ENCODE measurements around the gene SLC29A1. TPM values are rescaled to one million over a fixed set of nuclear protein-coding genes. Genes with fewer than 3 reads are reported as not detected.

SLC29A1 gene
- total and polyA plus RNA-seq, 2 donors (not counting 3 experiments of a cell fraction or from before 2014, with no cell fraction given), result 202 to 539 TPM

GRCh38 chr6:44219815-44220784 is 3.3 kb upstream of the SLC29A1 start:
- Histone ChIP-seq H3K4me1 (ENCODE audit: control insufficient read depth, extremely low read depth, insufficient read depth, low read length) (peaks cover 51% of the 10 kb centered on the region), H3K9me1 (replicated peaks; ENCODE audit: control insufficient read depth, extremely low read depth, insufficient read depth, low read length) (no peaks in the 10 kb centered on the region), H3K79me2 (ENCODE audit: control insufficient read depth, insufficient read depth, low read length) (peaks cover 41% of the 10 kb centered on the region), H3K36me3 (ENCODE audit: control insufficient read depth in 2 of 2, extremely low read depth in 1 of 2, insufficient read depth in 2 of 2, low read length in 2 of 2) (no peaks in the 10 kb centered on the region), H3K27me3 (ENCODE audit: control insufficient read depth in 2 of 2, insufficient read depth in 2 of 2, low read length in 2 of 2) (no peaks in the 10 kb centered on the region), H3K9me3 (replicated peaks; ENCODE audit: control insufficient read depth, insufficient read depth, low read length) (no peaks in the 10 kb centered on the region), H3K27ac (ENCODE audit: insufficient read depth, low read depth, low read length) (peak overlapping the region; percentile 97), H4K20me1 (replicated peaks; ENCODE audit: control insufficient read depth, extremely low read depth, insufficient read depth, low read length) (no peaks in the 10 kb centered on the region), H2AFZ (ENCODE audit: low read depth, low read length) (no peak overlapping the region), H3K9ac (replicated peaks; ENCODE audit: extremely low read depth, insufficient read depth, low read length) (peak overlapping the region; percentile 78), H3K4me3 (replicated peaks in 1 of 3; ENCODE audit: insufficient read depth in 1 of 3, low read depth in 1 of 3, low read length in 3 of 3) (peak overlapping the region; percentile 48 to 75 (median 73)), H3K4me2 (ENCODE audit: insufficient read depth, low read length) (peak overlapping the region; percentile 84)
- CTCF ChIA-PET, result interaction anchor here (0.7 to 9.2 kb wide), 8 partner anchors 14 to 123 kb away, joined by 3 to 91 read pairs (median 5); partner anchors contain the start of gene HSP90AB1
- FAIRE-seq (peak; percentile 54), DNase-seq (ENCODE audit: low read depth, low spot score) (no peak)
- BruUV-seq (replicated peaks), result TSS peak; percentile 58
- dilution Hi-C loops (cut with MboI; ENCODE audit: extremely low pct_ligation_motif_present, low sequenced_read_pairs), result no loop called here
- TF ChIP-seq JUN (IDR thresholded peaks at IDR 0.05; ENCODE audit: borderline replicate concordance, insufficient read depth, insufficient read length, low read depth) (no peak), CTCF (IDR thresholded peaks at IDR 0.05; ENCODE audit: extremely low read depth in 1 of 2, insufficient read depth in 1 of 2, low read depth in 1 of 2, low read length in 2 of 2) (peak in 1 of 2 donors; percentile 16)
- POLR2A ChIA-PET, result interaction anchor here (0.6 to 5.3 kb wide), 5 partner anchors 27 to 131 kb away, joined by 3 to 34 read pairs (median 6); partner anchors contain the start of gene HSP90AB1
- intact Hi-C loops (cut with micrococcal nuclease), result loop anchor here (2.0 kb wide), 2 partner anchors 33 to 37 kb away; partner anchors contain the start of gene SLC35B2
